ENCODE results near the gene FRMPD4. TPM values are rescaled to one million over a fixed set of nuclear protein-coding genes. Genes with fewer than 3 reads are reported as not detected.

FRMPD4 gene
- polyA plus RNA-seq, 2 of the 4 experiments (the other 2 are of a cell fraction), result 0.08 to 0.28 TPM

- TF ChIP-seq PHF8 (IDR thresholded peaks at IDR 0.05; ENCODE audit: borderline replicate concordance, low read depth) (no peak), CBX8 (IDR thresholded peaks at IDR 0.05) (no peak), SMC3 (IDR thresholded peaks at IDR 0.05) (no peak), POLR2AphosphoS2 (conservative IDR thresholded peaks at IDR 0.05; ENCODE audit: low read length) (no peak), HOXB5 (CRISPR knock-in tag; IDR thresholded peaks at IDR 0.05) (no peak), MAFK (IDR thresholded peaks at IDR 0.05; ENCODE audit: partially characterized antibody) (no peak), BCL3 (IDR thresholded peaks at IDR 0.05) (no peak), JUN (IDR thresholded peaks at IDR 0.05) (no peak), HES2 (IDR thresholded peaks at IDR 0.05) (no peak)
Measured at GRCh38 chrX:12145402-12145801, 7.1 kb downstream of the FRMPD4 start (continued).

GRCh38 chrX:12149670-12150407 lies 11.6 kb downstream of the FRMPD4 start:
- Histone ChIP-seq H3K4me2 (peak overlapping the region; percentile 62), H3K27ac (peak overlapping the region; percentile 71), H3K4me3 (no peak overlapping the region), H3K4me1 (peaks cover 15% of the 10 kb centered on the region), H3K9me3 (no peaks in the 10 kb centered on the region)
- DNase-seq (ENCODE audit: low read depth in 1 of 2, low spot score in 1 of 2) (peak in 1 of 2 experiments; percentile 76), ATAC-seq (peak; percentile 95 to 96), FAIRE-seq (peak; percentile 94)
- 1% methylated on average over 4 of the region's 4 CpGs for WGBS (ENCODE audit: missing lambda C conversion rate)
- POLR2A ChIA-PET, result no interaction called here
- no peak for TF ChIP-seq PHF8 (IDR thresholded peaks at IDR 0.05; ENCODE audit: borderline replicate concordance, low read depth)
- peak; percentile 58 to 74; a peak in 3 of 4 replicates for TF ChIP-seq CEBPB (IDR thresholded peaks at IDR 0.05)
- peak; percentile 92 for TF ChIP-seq MAFK (IDR thresholded peaks at IDR 0.05; ENCODE audit: partially characterized antibody)
- TF ChIP-seq FOXS1 (CRISPR knock-in tag; IDR thresholded peaks at IDR 0.05), result no peak
- TF ChIP-seq JUN (IDR thresholded peaks at IDR 0.05), result 0 out of 5 replicates have a peak, but pooled peaks have one; percentile 43 to 57
- peak; percentile 88 for TF ChIP-seq FOSL2 (IDR thresholded peaks at IDR 0.05)
- peak; percentile 65 for TF ChIP-seq FOSL2 (CRISPR knock-in tag; IDR thresholded peaks at IDR 0.05)
- peak in 1 of 2 experiments; percentile 19; a peak in 1 of 5 replicates for TF ChIP-seq RAD21 (conservative IDR thresholded peaks at IDR 0.05 in 1 of 2, IDR thresholded peaks at IDR 0.05 in 1 of 2)
- peak; percentile 7; the same call in 1 of the 3 replicates for TF ChIP-seq SMC3 (IDR thresholded peaks at IDR 0.05)
- TF ChIP-seq EP300 (IDR thresholded peaks at IDR 0.05), result peak; percentile 64 to 70; a peak in 3 of 5 replicates
- TF ChIP-seq HES2 (IDR thresholded peaks at IDR 0.05), result 0 out of 2 replicates have a peak, but pooled peaks have one; percentile 65
- TF ChIP-seq MAX (IDR thresholded peaks at IDR 0.05), result no peak
- peak; percentile 64; the same call in 1 of the 2 replicates for TF ChIP-seq GATA3 (IDR thresholded peaks at IDR 0.05; ENCODE audit: borderline replicate concordance)
- TF ChIP-seq JUNB (IDR thresholded peaks at IDR 0.05), result peak; percentile 95
- CTCF ChIA-PET, result interaction anchor here (1.2 kb wide), 1 partner anchor 11 kb away, joined by 3 read pairs; no protein-coding TSS in a partner anchor

GRCh38 chrX:12153317-12153716 lies 15.0 kb downstream of the FRMPD4 start:
- 93% methylated on average over 4 of the region's 4 CpGs for WGBS (ENCODE audit: missing lambda C conversion rate)
- TF ChIP-seq MYC (IDR thresholded peaks at IDR 0.05; ENCODE audit: borderline replicate concordance, low read length), result no peak
- TF ChIP-seq ESRRA (IDR thresholded peaks at IDR 0.05; ENCODE audit: borderline replicate concordance, low read length), result no peak
- TF ChIP-seq SMC3 (IDR thresholded peaks at IDR 0.05), result no peak
- no peak for TF ChIP-seq ATOH8 (CRISPR knock-in tag; IDR thresholded peaks at IDR 0.05; ENCODE audit: low read depth)
- TF ChIP-seq KDM1A (IDR thresholded peaks at IDR 0.05; ENCODE audit: low read depth), result no peak
- no peak for TF ChIP-seq HOXA7 (CRISPR knock-in tag; IDR thresholded peaks at IDR 0.05)
- TF ChIP-seq CBX2 (IDR thresholded peaks at IDR 0.05; ENCODE audit: borderline replicate concordance, low read depth), result no peak
- TF ChIP-seq EHMT2 (IDR thresholded peaks at IDR 0.05; ENCODE audit: low read depth), result no peak
- DNase-seq (ENCODE audit: low read depth in 1 of 2, low spot score in 1 of 2), result no peak
- H3K9me3 ChIP-seq, result no peaks in the 10 kb centered on the region
- H3K27ac ChIP-seq, result no peak overlapping the region; a peak in 1 of 6 replicates
- no peak for ATAC-seq
- H3K4me2 ChIP-seq, result no peak overlapping the region
- peaks cover 15% of the 10 kb centered on the region for H3K4me1 ChIP-seq
- peak; percentile 98 for FAIRE-seq
- ChIA-PET POLR2A (no interaction called here), CTCF (interaction anchor here (0.9 kb wide), 1 partner anchor 14 kb away, joined by 3 read pairs; no protein-coding TSS in a partner anchor)
- no peak overlapping the region for H3K4me3 ChIP-seq

Data from A549 (cell line).